Adipocyte (in vitro differentiated cells): ENCODE measurements around the gene SELENOI.
A peak's percentile ranks its signal among the peaks of the same experiment; 100 is the strongest.
"Not testable (repeated sequence)": the region's sequence is repeated elsewhere in the genome, so short reads cannot be mapped to it uniquely, and the experiment has no call there.

ENCODE experiments used
- DNase-seq: peaks from one replicate; pipeline ENCODE4 v3.0.0-alpha.2; 2015; ENCODE audit warnings: low read depth
- H3K27me3 ChIP-seq: replicated peaks from 2 replicates; pipeline ENCODE4 v1.7.0; 2013; ENCODE audit warnings: mild to moderate bottlenecking, low read length, moderate library complexity; ENCODE audit not compliant: control insufficient read depth, insufficient read depth
- H3K36me3 ChIP-seq: 2 replicates; pipeline ENCODE4 v1.7.0; 2013; ENCODE audit warnings: low read length, mild to moderate bottlenecking, moderate library complexity; ENCODE audit not compliant: control insufficient read depth, insufficient read depth, severe bottlenecking
- H3K4me1 ChIP-seq: 2 replicates; pipeline ENCODE4 v1.7.0; 2013; ENCODE audit warnings: mild to moderate bottlenecking, low read length, moderate library complexity; ENCODE audit not compliant: control insufficient read depth, insufficient read depth
- H3K4me3 ChIP-seq: 2 replicates; pipeline ENCODE4 v1.7.0; 2013; ENCODE audit warnings: mild to moderate bottlenecking, low read length, moderate library complexity
- H3K9ac ChIP-seq: 2 replicates; pipeline ENCODE4 v1.7.0; 2013; ENCODE audit warnings: mild to moderate bottlenecking, low read length, moderate library complexity
- H3K9me3 ChIP-seq: 2 replicates; pipeline ENCODE4 v1.7.0; 2013; ENCODE audit warnings: mild to moderate bottlenecking, low read length, moderate library complexity; ENCODE audit not compliant: control insufficient read depth

Gene SELENOI

GRCh38 chr2:26345283-26345544, 729 bp upstream of the SELENOI start:
- Histone ChIP-seq H3K36me3 (no peaks in the 10 kb centered on the region), H3K9me3 (no peaks in the 10 kb centered on the region), H3K27me3 (no peaks in the 10 kb centered on the region), H3K4me1 (peaks cover 26% of the 10 kb centered on the region), H3K9ac (peak overlapping the region; percentile 97), H3K4me3 (peak overlapping the region; percentile 95)
- DNase-seq: no peak

GRCh38 chr2:26346454-26347053, 611 bp downstream of the SELENOI start, which contains the start of gene ADGRF3:
Gene ADGRF3, minus strand, starts transcription at chr2:26346789. Its CDS starts 555 bp downstream, at chr2:26346234.
- peaks cover 26% of the 10 kb centered on the region for H3K4me1 ChIP-seq
- H3K36me3 ChIP-seq: no peaks in the 10 kb centered on the region
- H3K9me3 ChIP-seq: no peaks in the 10 kb centered on the region
- peak within 1 kb of the TSS; percentile 97 for H3K9ac ChIP-seq
- H3K4me3 ChIP-seq: peak within 1 kb of the TSS; percentile 95
- peak; percentile 79 for DNase-seq
- H3K27me3 ChIP-seq: no peaks in the 10 kb centered on the region

GRCh38 chr2:26347286-26347865, 1.4 kb downstream of the SELENOI start:
- H3K27me3 ChIP-seq: no peaks in the 10 kb centered on the region
- peak; percentile 76 for DNase-seq
- peaks cover 26% of the 10 kb centered on the region for H3K4me1 ChIP-seq
- peak overlapping the region; percentile 95 for H3K4me3 ChIP-seq
- no peaks in the 10 kb centered on the region for H3K9me3 ChIP-seq
- H3K36me3 ChIP-seq: no peaks in the 10 kb centered on the region
- peak overlapping the region; percentile 90 for H3K9ac ChIP-seq

GRCh38 chr2:26349690-26350089, 3.7 kb downstream of the SELENOI start:
- no peak for DNase-seq
- H3K36me3 ChIP-seq: no peaks in the 10 kb centered on the region
- H3K9me3 ChIP-seq: no peaks in the 10 kb centered on the region
- H3K27me3 ChIP-seq: no peaks in the 10 kb centered on the region
- H3K9ac ChIP-seq: no peak overlapping the region
- peaks cover 19% of the 10 kb centered on the region for H3K4me1 ChIP-seq
- no peak overlapping the region for H3K4me3 ChIP-seq

- Histone ChIP-seq H3K4me3 (no peak overlapping the region), H3K9ac (no peak overlapping the region), H3K4me1 (peaks cover 27% of the 10 kb centered on the region), H3K36me3 (no peaks in the 10 kb centered on the region), H3K9me3 (no peaks in the 10 kb centered on the region), H3K27me3 (no peaks in the 10 kb centered on the region)
- no peak for DNase-seq
These were observed 5.6 kb downstream of the SELENOI start for GRCh38 chr2:26351375-26352090.

- H3K4me1 ChIP-seq: peaks cover 18% of the 10 kb centered on the region
- no peaks in the 10 kb centered on the region for H3K9me3 ChIP-seq
- no peak overlapping the region for H3K4me3 ChIP-seq
- H3K9ac ChIP-seq: no peak overlapping the region
- H3K36me3 ChIP-seq: peaks cover 6% of the 10 kb centered on the region
- H3K27me3 ChIP-seq: no peaks in the 10 kb centered on the region
- no peak for DNase-seq
These were observed 6.9 kb downstream of the SELENOI start for GRCh38 chr2:26352892-26353291.

GRCh38 chr2:26354469-26354868, 8.5 kb downstream of the SELENOI start:
- H3K9ac ChIP-seq, H3K27me3 ChIP-seq, H3K4me3 ChIP-seq: not testable (repeated sequence)

GRCh38 chr2:26355038-26355995, 9.4 kb downstream of the SELENOI start:
- Histone ChIP-seq H3K9me3 (no peaks in the 10 kb centered on the region), H3K4me3 (peak overlapping the region; percentile 40), H3K9ac (no peak overlapping the region), H3K4me1 (peaks cover 11% of the 10 kb centered on the region), H3K36me3 (peaks cover 6% of the 10 kb centered on the region), H3K27me3 (no peaks in the 10 kb centered on the region)
- DNase-seq: peak; percentile 96

More at GRCh38 chr2:26354469-26354868, 8.5 kb downstream of the SELENOI start:
- H3K9me3 ChIP-seq, DNase-seq, H3K36me3 ChIP-seq: not testable (repeated sequence)
- peaks cover 11% of the 10 kb centered on the region for H3K4me1 ChIP-seq

GRCh38 chr2:26356111-26356510, 10.2 kb downstream of the SELENOI start:
- no peak overlapping the region for H3K4me3 ChIP-seq
- H3K9me3 ChIP-seq: no peaks in the 10 kb centered on the region
- no peak for DNase-seq
- H3K36me3 ChIP-seq: peaks cover 6% of the 10 kb centered on the region
- no peak overlapping the region for H3K9ac ChIP-seq
- no peaks in the 10 kb centered on the region for H3K27me3 ChIP-seq
- peaks cover 11% of the 10 kb centered on the region for H3K4me1 ChIP-seq

GRCh38 chr2:26356771-26357170, 10.8 kb downstream of the SELENOI start:
- H3K36me3 ChIP-seq: peaks cover 7% of the 10 kb centered on the region
- no peaks in the 10 kb centered on the region for H3K27me3 ChIP-seq
- H3K9me3 ChIP-seq: no peaks in the 10 kb centered on the region
- H3K4me1 ChIP-seq: peaks cover 11% of the 10 kb centered on the region
- no peak overlapping the region for H3K4me3 ChIP-seq
- H3K9ac ChIP-seq: no peak overlapping the region
- DNase-seq: no peak
